ENCODE data around the gene BARHL2. TPM values are rescaled to one million over a fixed set of nuclear protein-coding genes. Genes with fewer than 3 reads are reported as not detected.
A peak's percentile ranks its signal among the peaks of the same experiment; 100 is the strongest.

BARHL2 gene
- total and polyA plus RNA-seq, 8 donors = not detected

GRCh38 chr1:90717665-90718410 lies 736 bp upstream of the BARHL2 start:
- WGBS, 5 donors = 2 to 11% (median 7%) methylated on average over 51 to 94 of the region's 94 CpGs
- peak in 1 of 2 donors; percentile 77 for DNase-seq

GRCh38 chr1:90717356-90717664 lies 208 bp upstream of the BARHL2 start:
- DNase-seq = no peak
- Histone ChIP-seq H3K9me3 (peaks cover 0 to 38% (median 6%) of the 10 kb centered on the region in 4 donors), H3K4me3 (peak overlapping the region in 2 of 4 donors; percentile 26 to 44), H3K27me3 (peaks cover 59 to 100% (median 92%) of the 10 kb centered on the region in 3 donors), H3K36me3 (no peaks in the 10 kb centered on the region), H3K27ac (no peak overlapping the region), H3K4me1 (peaks cover 13 to 45% (median 28%) of the 10 kb centered on the region in 4 donors)
- WGBS, 5 donors = 12 to 27% (median 15%) methylated on average over 35 to 37 of the region's 37 CpGs
- TF ChIP-seq CTCF (IDR thresholded peaks at IDR 0.05) (no peak), POLR2AphosphoS5 (IDR thresholded peaks at IDR 0.05) (no peak), POLR2A (IDR thresholded peaks at IDR 0.05) (no peak), EP300 (IDR thresholded peaks at IDR 0.05) (no peak)
- intact Hi-C loops (cut with DNase I; ENCODE audit: low total_unique reads) = no loop called here

More at GRCh38 chr1:90717665-90718410, 736 bp upstream of the BARHL2 start:
- H3K4me1 ChIP-seq = peaks cover 13 to 45% (median 27%) of the 10 kb centered on the region in 4 donors
- H3K36me3 ChIP-seq = no peaks in the 10 kb centered on the region
- H3K4me3 ChIP-seq = peak overlapping the region; percentile 26 to 44 (median 30)
- TF ChIP-seq POLR2A (IDR thresholded peaks at IDR 0.05) = no peak
- H3K9me3 ChIP-seq = peaks cover 0 to 38% (median 6%) of the 10 kb centered on the region in 4 donors
- H3K27ac ChIP-seq = no peak overlapping the region
- H3K27me3 ChIP-seq = peaks cover 55 to 100% (median 92%) of the 10 kb centered on the region in 3 donors
- intact Hi-C loops (cut with DNase I; ENCODE audit: low total_unique reads) = no loop called here

- H3K27ac ChIP-seq = no peak overlapping the region
- 7 to 10% (median 9%) methylated on average over 13 to 15 of the region's 15 CpGs for WGBS, 5 donors
- intact Hi-C loops (cut with DNase I; ENCODE audit: low total_unique reads) = no loop called here
- DNase-seq = no peak
- H3K36me3 ChIP-seq = no peaks in the 10 kb centered on the region
- no peak for TF ChIP-seq POLR2AphosphoS5 (IDR thresholded peaks at IDR 0.05)
- TF ChIP-seq POLR2A (IDR thresholded peaks at IDR 0.05) = no peak
- TF ChIP-seq EP300 (IDR thresholded peaks at IDR 0.05) = no peak
- no peak for TF ChIP-seq CTCF (IDR thresholded peaks at IDR 0.05)
- H3K9me3 ChIP-seq = peaks cover 0 to 38% (median 5%) of the 10 kb centered on the region in 4 donors
- peaks cover 14 to 40% (median 27%) of the 10 kb centered on the region in 4 donors for H3K4me1 ChIP-seq
- no peak overlapping the region for H3K4me3 ChIP-seq
- peaks cover 56 to 100% (median 92%) of the 10 kb centered on the region in 3 donors for H3K27me3 ChIP-seq
Observed at GRCh38 chr1:90716243-90716551, 905 bp downstream of the BARHL2 start.

GRCh38 chr1:90715309-90715708 lies 1.8 kb downstream of the BARHL2 start:
- H3K4me1 ChIP-seq = peaks cover 14 to 45% (median 31%) of the 10 kb centered on the region in 4 donors
- no peak overlapping the region for H3K4me3 ChIP-seq
- peaks cover 0 to 34% (median 4%) of the 10 kb centered on the region in 4 donors for H3K9me3 ChIP-seq
- no peaks in the 10 kb centered on the region for H3K36me3 ChIP-seq
- TF ChIP-seq POLR2AphosphoS5 (IDR thresholded peaks at IDR 0.05) (no peak), POLR2A (IDR thresholded peaks at IDR 0.05) (no peak), EP300 (IDR thresholded peaks at IDR 0.05) (no peak)
- no peak overlapping the region for H3K27ac ChIP-seq
- intact Hi-C loops (cut with DNase I; ENCODE audit: low total_unique reads) = no loop called here
- 3 to 8% (median 6%) methylated on average over 5 of the region's 5 CpGs for WGBS, 5 donors
- DNase-seq = no peak
- H3K27me3 ChIP-seq = peaks cover 56 to 100% (median 95%) of the 10 kb centered on the region in 3 donors

GRCh38 chr1:90714521-90714951 lies 2.6 kb downstream of the BARHL2 start:
- Histone ChIP-seq H3K4me1 (peaks cover 14 to 45% (median 31%) of the 10 kb centered on the region in 4 donors), H3K27me3 (peaks cover 48 to 100% (median 95%) of the 10 kb centered on the region in 3 donors), H3K36me3 (no peaks in the 10 kb centered on the region), H3K27ac (no peak overlapping the region), H3K9me3 (peaks cover 0 to 27% (median under 1%) of the 10 kb centered on the region in 4 donors), H3K4me3 (no peak overlapping the region)
- WGBS, 5 donors = 5 to 11% (median 8%) methylated on average over 13 to 14 of the region's 14 CpGs
- TF ChIP-seq EP300 (IDR thresholded peaks at IDR 0.05) (no peak), CTCF (IDR thresholded peaks at IDR 0.05) (no peak)
- no peak for DNase-seq
- intact Hi-C loops (cut with DNase I; ENCODE audit: low total_unique reads) = no loop called here
